ENCODE measurements around the gene NR3C1.

Gene NR3C1

GRCh38 chr5:143403593-143404415 lies at the start of gene NR3C1:
TSS of gene NR3C1 (minus strand) at chr5:143403686. CDS start at chr5:143400839, 2,847 bp downstream.
- peak; percentile 68 for DNase-seq

GRCh38 chr5:143449772-143450171 lies 46.3 kb upstream of the NR3C1 start:
- DNase-seq: no peak

GRCh38 chr5:143448518-143448917 lies 45.0 kb upstream of the NR3C1 start:
- DNase-seq: no peak

- DNase-seq: no peak
These were observed 44.5 kb upstream of the NR3C1 start for GRCh38 chr5:143447983-143448382.

GRCh38 chr5:143446535-143447226 lies 43.2 kb upstream of the NR3C1 start:
- DNase-seq: no peak

- DNase-seq: no peak
These were observed 42.3 kb upstream of the NR3C1 start for GRCh38 chr5:143445776-143446175.

- DNase-seq: no peak
These were observed 39.8 kb upstream of the NR3C1 start for GRCh38 chr5:143443330-143443729.

GRCh38 chr5:143442385-143442784 lies 38.9 kb upstream of the NR3C1 start:
- no peak for DNase-seq

GRCh38 chr5:143440448-143441115 lies 37.1 kb upstream of the NR3C1 start:
- DNase-seq: no peak

GRCh38 chr5:143437666-143438273 lies 34.3 kb upstream of the NR3C1 start:
- DNase-seq: no peak

- DNase-seq: no peak
These were observed 33.4 kb upstream of the NR3C1 start for GRCh38 chr5:143436871-143437270.

- DNase-seq: no peak
These were observed 31.7 kb upstream of the NR3C1 start for GRCh38 chr5:143435210-143435657.

- no peak for DNase-seq
These were observed 31.0 kb upstream of the NR3C1 start for GRCh38 chr5:143434261-143435209.

GRCh38 chr5:143433670-143434069 lies 30.2 kb upstream of the NR3C1 start:
- DNase-seq: no peak

GRCh38 chr5:143432658-143433239 lies 29.3 kb upstream of the NR3C1 start:
- no peak for DNase-seq

GRCh38 chr5:143431789-143432188 lies 28.3 kb upstream of the NR3C1 start:
- DNase-seq: no peak

GRCh38 chr5:143428738-143429420 lies 25.4 kb upstream of the NR3C1 start:
- DNase-seq: no peak

- DNase-seq: no peak
These were observed 24.7 kb upstream of the NR3C1 start for GRCh38 chr5:143428155-143428554.

GRCh38 chr5:143427122-143427735 lies 23.7 kb upstream of the NR3C1 start:
- DNase-seq: no peak

- no peak for DNase-seq
These were observed 23.0 kb upstream of the NR3C1 start for GRCh38 chr5:143426437-143426991.

All from NCI-H510A treated with DMSO at 0.1 percent for 48 hours (cell line).